HCT116 (cell line): Measurements from ENCODE around the gene TBATA. TPM values are rescaled to one million over a fixed set of nuclear protein-coding genes. Genes with fewer than 3 reads are reported as not detected.

Source experiments
- ATAC-seq: fragments of 200-7000 bp; cut with Tn5 transposase; 2 replicates; pipeline ENCODE4 v1.9.1; 2020; ENCODE audit warnings: mild to moderate bottlenecking, moderate library complexity
- BruUV-seq: library from RNA; stranded (reverse); fragments of 400-500 nt; replicated peaks from 2 replicates; lab custom pipeline; 2021; lab: Mats Ljungman, UMichigan
- CTCF ChIA-PET: fragments of 300-600 bp; sonication (Branson Sonifier 250); formaldehyde crosslinking; loops from one replicate; lab custom pipeline; 2021; ENCODE audit warnings: antibody characterized with exemption; lab: Charles Lee
- POLR2A ChIA-PET: fragments of 300-600, 350-600 bp; sonication (Branson Sonifier 250); formaldehyde crosslinking; loops from one replicate; lab custom pipeline; 2021; ENCODE audit warnings: antibody characterized with exemption; lab: Charles Lee
- RAD21 ChIA-PET, 2 experiments: fragments of 300-600 bp; sonication (Branson Sonifier 250); formaldehyde crosslinking; loops; one replicate each; lab custom pipeline; 2023; ENCODE audit warnings: low total read pairs in 2 of 2; ENCODE audit not compliant: uncharacterized antibody in 2 of 2, unreplicated experiment in 2 of 2, low non-redundant PET in 1 of 2; lab: Charles Lee
- DNase-seq: peaks from one replicate; pipeline ENCODE4 v3.0.0-alpha.2; 2010; ENCODE audit warnings: low read depth, low spot score
- H2AFZ ChIP-seq: fragments of 200-600 bp; shearing (Covaris generic), sonication (generic); 2 replicates; pipeline ENCODE4 v1.6.1; 2017; ENCODE audit warnings: low read depth, mixed run types, mixed read lengths, antibody characterized with exemption, low read length; ENCODE audit not compliant: poor library complexity, severe bottlenecking
- H3K27ac ChIP-seq: 2 replicates; pipeline ENCODE4 v1.5.1; 2012; ENCODE audit warnings: low read depth, low read length
- H3K27me3 ChIP-seq: fragments of 200-600 bp; sonication (generic); 2 replicates; pipeline ENCODE4 v1.6.1; 2016; ENCODE audit warnings: mixed run types, low read length, mixed read lengths; ENCODE audit not compliant: insufficient read depth
- H3K36me3 ChIP-seq, 2 experiments: fragments of 200-500 bp in 1 of 2; fragments of 200-600 bp in 1 of 2; sonication (Bioruptor generic) in 1 of 2; sonication (generic) in 1 of 2; 2 replicates each; pipeline versions ENCODE4 v1.5.1 to v1.6.1; 2014 to 2016; ENCODE audit warnings: low read length in 2 of 2, inconsistent platforms in 1 of 2, mixed read lengths in 1 of 2, mixed run types in 1 of 2; ENCODE audit not compliant: insufficient read depth in 2 of 2, control insufficient read depth in 1 of 2
- H3K4me1 ChIP-seq, 2 experiments: fragments of 200-600 bp in 1 of 2; sonication (generic) in 1 of 2; 2 replicates each; pipeline versions ENCODE4 v1.5.1 to v1.6.1; 2012 to 2017; ENCODE audit warnings: low read length in 2 of 2, inconsistent platforms in 1 of 2, mild to moderate bottlenecking in 1 of 2, mixed read lengths in 1 of 2, mixed run types in 1 of 2, moderate library complexity in 1 of 2; ENCODE audit not compliant: insufficient read depth in 2 of 2, control insufficient read depth in 1 of 2
- H3K4me2 ChIP-seq: fragments of 200-600 bp; sonication (generic); 2 replicates; pipeline ENCODE4 v1.6.1; 2017; ENCODE audit warnings: mixed run types, low read length, mixed read lengths
- H3K4me3 ChIP-seq, 2 experiments: fragments of 200-600 bp in 1 of 2; sonication (generic) in 1 of 2; replicated peaks in 1 of 2; 2 replicates each; pipeline ENCODE4 v1.5.1; 2011 to 2016; ENCODE audit warnings: low read length in 2 of 2, control low read depth in 1 of 2, low read depth in 1 of 2, mild to moderate bottlenecking in 1 of 2, mixed read lengths in 1 of 2, mixed run types in 1 of 2
- H3K79me2 ChIP-seq: fragments of 200-600 bp; sonication (generic); 2 replicates; pipeline ENCODE4 v1.6.1; 2017; ENCODE audit warnings: mild to moderate bottlenecking, mixed run types, low read length, moderate library complexity, mixed read lengths; ENCODE audit not compliant: insufficient read depth
- H3K9ac ChIP-seq: fragments of 200-600 bp; sonication (generic); 2 replicates; pipeline ENCODE4 v1.6.1; 2016; ENCODE audit warnings: low read length, mixed read lengths
- H3K9me2 ChIP-seq: fragments of 200-600 bp; sonication (generic), shearing (Covaris generic); 2 replicates; pipeline ENCODE4 v1.6.1; 2017; ENCODE audit warnings: mixed run types, mild to moderate bottlenecking, moderate library complexity; ENCODE audit not compliant: insufficient read depth
- H3K9me3 ChIP-seq, 2 experiments: fragments of 200-500 bp in 1 of 2; fragments of 200-600 bp in 1 of 2; sonication (Bioruptor generic) in 1 of 2; sonication (generic) in 1 of 2; 2 replicates each; pipeline ENCODE4 v1.6.1; 2014 to 2017; ENCODE audit warnings: low read length in 2 of 2, mixed read lengths in 2 of 2, inconsistent platforms in 1 of 2, low read depth in 1 of 2, mild to moderate bottlenecking in 1 of 2, mixed run types in 1 of 2, moderate library complexity in 1 of 2; ENCODE audit not compliant: control insufficient read depth in 1 of 2, insufficient read depth in 1 of 2
- H4K20me1 ChIP-seq: fragments of 200-600 bp; sonication (generic), shearing (Covaris generic); 2 replicates; pipeline ENCODE4 v1.6.1; 2017; ENCODE audit warnings: mixed run types, mild to moderate bottlenecking, moderate library complexity; ENCODE audit not compliant: insufficient read depth
- EGR1 ChIP-seq: IDR thresholded peaks from 2 replicates; pipeline ENCODE4 v1.6.1; 2012; ENCODE audit warnings: low read depth
- FOSL1 ChIP-seq: IDR thresholded peaks from 2 replicates; pipeline ENCODE4 v1.6.1; 2012; ENCODE audit warnings: low read depth
- JUND ChIP-seq: IDR thresholded peaks from 2 replicates; pipeline ENCODE4 v1.6.1; 2012
- POLR2AphosphoS5 ChIP-seq: IDR thresholded peaks from 2 replicates; pipeline ENCODE4 v1.6.1; 2011; ENCODE audit warnings: mild to moderate bottlenecking, low read depth, low read length, moderate library complexity
- SP1 ChIP-seq: IDR thresholded peaks from 2 replicates; pipeline ENCODE4 v1.6.1; 2012; ENCODE audit warnings: low read depth
- SRF ChIP-seq: IDR thresholded peaks from 2 replicates; pipeline ENCODE4 v1.6.1; 2012; ENCODE audit warnings: low read depth
- ZFX ChIP-seq: fragments of 450-650 bp; IDR thresholded peaks from 2 replicates; pipeline ENCODE4 v1.6.1; 2017
- ZNF274 ChIP-seq: fragments of 200-500 bp; sonication (Bioruptor generic); IDR thresholded peaks from 2 replicates; pipeline ENCODE4 v1.6.1; 2014; ENCODE audit warnings: mild to moderate bottlenecking, low read depth, low read length, inconsistent platforms
- intact Hi-C: fragments of 100-400 bp; cut with micrococcal nuclease; formaldehyde crosslinking; loops from 2 replicates; pipeline ENCODE4 v1.10.0; 2022
- total RNA-seq: library from RNA; stranded (reverse); gene quantifications from one replicate; pipeline ENCODE4 v1.2.1, GENCODE V29; 2021; ENCODE audit not compliant: unreplicated experiment
- TF ChIP-seq, protein P1 (sequence below), 3 experiments: fragments of 200-600 bp in 1 of 3; sonication (generic) in 1 of 3; IDR thresholded peaks in 2 of 3; conservative IDR thresholded peaks in 1 of 3; 2 replicates each; pipeline ENCODE4 v1.5.1; 2012 to 2017; ENCODE audit warnings: low read depth in 2 of 3, low read length in 2 of 3, antibody characterized with exemption in 1 of 3, borderline replicate concordance in 1 of 3, control low read depth in 1 of 3, mild to moderate bottlenecking in 1 of 3, mixed read lengths in 1 of 3, mixed run types in 1 of 3, moderate library complexity in 1 of 3; ENCODE audit not compliant: insufficient read depth in 1 of 3
- TF ChIP-seq, protein P2 (sequence below): IDR thresholded peaks from 2 replicates; pipeline ENCODE4 v1.6.1; 2012
- TF ChIP-seq, protein P3 (sequence below): IDR thresholded peaks from 2 replicates; pipeline ENCODE4 v1.6.1; 2012; ENCODE audit warnings: low read depth

The TBATA gene
- total RNA-seq, 1 experiment from 2014 or later, result not detected

DNA sequence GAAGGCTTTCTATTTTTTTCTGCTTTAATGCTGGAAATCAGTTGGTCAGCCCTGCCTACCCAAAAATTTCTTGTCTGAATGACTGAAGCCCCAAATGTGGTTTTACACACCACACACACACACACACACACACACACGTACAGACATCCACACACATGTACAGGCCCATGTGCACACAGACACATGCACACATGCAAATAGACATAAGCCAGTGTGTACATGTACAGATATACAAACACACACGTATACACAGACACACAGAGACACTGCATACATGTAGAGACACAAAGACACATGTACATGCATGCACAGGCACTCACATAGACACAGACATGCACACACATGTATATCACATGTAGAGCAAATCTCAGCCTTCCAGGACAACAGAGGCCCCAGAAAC, 54.2 kb downstream of the TBATA start:
- BruUV-seq, result no TSS peak
- no peak for DNase-seq
- Histone ChIP-seq H3K27ac (no peak overlapping the region), H3K4me1 (peaks cover 0 to 3% of the 10 kb centered on the region in 2 experiments; a peak in 1 of 4 replicates), H3K79me2 (no peaks in the 10 kb centered on the region), H3K9me3 (no peaks in the 10 kb centered on the region), H3K27me3 (no peaks in the 10 kb centered on the region), H2AFZ (no peak overlapping the region), H3K4me2 (no peak overlapping the region), H3K36me3 (no peaks in the 10 kb centered on the region), H4K20me1 (no peaks in the 10 kb centered on the region), H3K4me3 (no peak overlapping the region), H3K9me2 (no peaks in the 10 kb centered on the region), H3K9ac (no peak overlapping the region)
- ChIA-PET CTCF (no interaction called here), POLR2A (no interaction called here), RAD21 (no interaction called here)
- TF ChIP-seq EGR1 (no peak), POLR2AphosphoS5 (no peak), ZFX (no peak), SP1 (no peak), JUND (no peak), SRF (no peak), FOSL1 (no peak), ZNF274 (no peak)
- TF ChIP-seq, protein P1, sequence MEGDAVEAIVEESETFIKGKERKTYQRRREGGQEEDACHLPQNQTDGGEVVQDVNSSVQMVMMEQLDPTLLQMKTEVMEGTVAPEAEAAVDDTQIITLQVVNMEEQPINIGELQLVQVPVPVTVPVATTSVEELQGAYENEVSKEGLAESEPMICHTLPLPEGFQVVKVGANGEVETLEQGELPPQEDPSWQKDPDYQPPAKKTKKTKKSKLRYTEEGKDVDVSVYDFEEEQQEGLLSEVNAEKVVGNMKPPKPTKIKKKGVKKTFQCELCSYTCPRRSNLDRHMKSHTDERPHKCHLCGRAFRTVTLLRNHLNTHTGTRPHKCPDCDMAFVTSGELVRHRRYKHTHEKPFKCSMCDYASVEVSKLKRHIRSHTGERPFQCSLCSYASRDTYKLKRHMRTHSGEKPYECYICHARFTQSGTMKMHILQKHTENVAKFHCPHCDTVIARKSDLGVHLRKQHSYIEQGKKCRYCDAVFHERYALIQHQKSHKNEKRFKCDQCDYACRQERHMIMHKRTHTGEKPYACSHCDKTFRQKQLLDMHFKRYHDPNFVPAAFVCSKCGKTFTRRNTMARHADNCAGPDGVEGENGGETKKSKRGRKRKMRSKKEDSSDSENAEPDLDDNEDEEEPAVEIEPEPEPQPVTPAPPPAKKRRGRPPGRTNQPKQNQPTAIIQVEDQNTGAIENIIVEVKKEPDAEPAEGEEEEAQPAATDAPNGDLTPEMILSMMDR (IDR thresholded peaks at IDR 0.05 in 2 of 3, conservative IDR thresholded peaks at IDR 0.05 in 1 of 3; ENCODE audit: borderline replicate concordance in 1 of 3, insufficient read depth in 1 of 3, low read depth in 2 of 3, low read length in 2 of 3), result no peak
- TF ChIP-seq, protein P2, sequence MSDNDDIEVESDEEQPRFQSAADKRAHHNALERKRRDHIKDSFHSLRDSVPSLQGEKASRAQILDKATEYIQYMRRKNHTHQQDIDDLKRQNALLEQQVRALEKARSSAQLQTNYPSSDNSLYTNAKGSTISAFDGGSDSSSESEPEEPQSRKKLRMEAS, result no peak
- TF ChIP-seq, protein P3, sequence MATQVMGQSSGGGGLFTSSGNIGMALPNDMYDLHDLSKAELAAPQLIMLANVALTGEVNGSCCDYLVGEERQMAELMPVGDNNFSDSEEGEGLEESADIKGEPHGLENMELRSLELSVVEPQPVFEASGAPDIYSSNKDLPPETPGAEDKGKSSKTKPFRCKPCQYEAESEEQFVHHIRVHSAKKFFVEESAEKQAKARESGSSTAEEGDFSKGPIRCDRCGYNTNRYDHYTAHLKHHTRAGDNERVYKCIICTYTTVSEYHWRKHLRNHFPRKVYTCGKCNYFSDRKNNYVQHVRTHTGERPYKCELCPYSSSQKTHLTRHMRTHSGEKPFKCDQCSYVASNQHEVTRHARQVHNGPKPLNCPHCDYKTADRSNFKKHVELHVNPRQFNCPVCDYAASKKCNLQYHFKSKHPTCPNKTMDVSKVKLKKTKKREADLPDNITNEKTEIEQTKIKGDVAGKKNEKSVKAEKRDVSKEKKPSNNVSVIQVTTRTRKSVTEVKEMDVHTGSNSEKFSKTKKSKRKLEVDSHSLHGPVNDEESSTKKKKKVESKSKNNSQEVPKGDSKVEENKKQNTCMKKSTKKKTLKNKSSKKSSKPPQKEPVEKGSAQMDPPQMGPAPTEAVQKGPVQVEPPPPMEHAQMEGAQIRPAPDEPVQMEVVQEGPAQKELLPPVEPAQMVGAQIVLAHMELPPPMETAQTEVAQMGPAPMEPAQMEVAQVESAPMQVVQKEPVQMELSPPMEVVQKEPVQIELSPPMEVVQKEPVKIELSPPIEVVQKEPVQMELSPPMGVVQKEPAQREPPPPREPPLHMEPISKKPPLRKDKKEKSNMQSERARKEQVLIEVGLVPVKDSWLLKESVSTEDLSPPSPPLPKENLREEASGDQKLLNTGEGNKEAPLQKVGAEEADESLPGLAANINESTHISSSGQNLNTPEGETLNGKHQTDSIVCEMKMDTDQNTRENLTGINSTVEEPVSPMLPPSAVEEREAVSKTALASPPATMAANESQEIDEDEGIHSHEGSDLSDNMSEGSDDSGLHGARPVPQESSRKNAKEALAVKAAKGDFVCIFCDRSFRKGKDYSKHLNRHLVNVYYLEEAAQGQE, result no peak
- no peak for ATAC-seq
- intact Hi-C loops, result no loop called here
